Measurements from ENCODE around the gene ZNF621.

- TF ChIP-seq CTCF (IDR thresholded peaks at IDR 0.05; ENCODE audit: insufficient read depth, low read length, poor library complexity, severe bottlenecking) (no peak), EZH2phosphoT487 (conservative IDR thresholded peaks at IDR 0.05; ENCODE audit: low read length) (no peak)
Measured at GRCh38 chr3:40576396-40576795, 51.6 kb downstream of the ZNF621 start.

All from SU-DHL-6 (cell line).